ENCODE results near the gene KDM5B. TPM values are rescaled to one million over a fixed set of nuclear protein-coding genes. Genes with fewer than 3 reads are reported as not detected.

KDM5B gene
- total and polyA plus RNA-seq, 8 donors = 7.3 to 47.0 (median 22.9) TPM

- ATAC-seq (no peak), DNase-seq (no peak), FAIRE-seq (no peak)
- H3K4me3 ChIP-seq = no peak overlapping the region
- no peaks in the 10 kb centered on the region for H3K27me3 ChIP-seq
- no peak for TF ChIP-seq CTCF (IDR thresholded peaks at IDR 0.05)
- H3K4me1 ChIP-seq = no peaks in the 10 kb centered on the region
- 73 to 78% methylated on average over 3 of the region's 3 CpGs for WGBS, 2 donors
- no peaks in the 10 kb centered on the region for H3K9me3 ChIP-seq
- H3K27ac ChIP-seq = no peak overlapping the region
- no peaks in the 10 kb centered on the region for H3K36me3 ChIP-seq
- intact Hi-C loops (cut with DNase I) = no loop called here
Observed at GRCh38 chr1:202687798-202688197, 120.4 kb downstream of the KDM5B start.

GRCh38 chr1:202687370-202687769, 120.9 kb downstream of the KDM5B start:
- no peaks in the 10 kb centered on the region for H3K36me3 ChIP-seq
- peak in 1 of 4 donors; percentile 16 for ATAC-seq
- intact Hi-C loops (cut with DNase I) = no loop called here
- no peak for DNase-seq
- H3K27me3 ChIP-seq = no peaks in the 10 kb centered on the region
- TF ChIP-seq CTCF (IDR thresholded peaks at IDR 0.05) = no peak
- no peak for FAIRE-seq
- H3K9me3 ChIP-seq = no peaks in the 10 kb centered on the region
- WGBS, 2 donors = 53 to 61% methylated on average over 11 of the region's 11 CpGs
- no peak overlapping the region for H3K27ac ChIP-seq
- H3K4me3 ChIP-seq = no peak overlapping the region
- no peaks in the 10 kb centered on the region for H3K4me1 ChIP-seq

GRCh38 chr1:202685641-202686040, 122.6 kb downstream of the KDM5B start:
- DNase-seq = no peak
- Histone ChIP-seq H3K9me3 (no peaks in the 10 kb centered on the region), H3K4me1 (no peaks in the 10 kb centered on the region), H3K36me3 (no peaks in the 10 kb centered on the region), H3K4me3 (no peak overlapping the region), H3K27ac (no peak overlapping the region), H3K27me3 (no peaks in the 10 kb centered on the region)
- WGBS, 2 donors = 71 to 76% methylated on average over 6 of the region's 6 CpGs
- TF ChIP-seq CTCF (IDR thresholded peaks at IDR 0.05) = no peak
- intact Hi-C loops (cut with DNase I) = no loop called here
- FAIRE-seq = no peak
- no peak for ATAC-seq

DNA sequence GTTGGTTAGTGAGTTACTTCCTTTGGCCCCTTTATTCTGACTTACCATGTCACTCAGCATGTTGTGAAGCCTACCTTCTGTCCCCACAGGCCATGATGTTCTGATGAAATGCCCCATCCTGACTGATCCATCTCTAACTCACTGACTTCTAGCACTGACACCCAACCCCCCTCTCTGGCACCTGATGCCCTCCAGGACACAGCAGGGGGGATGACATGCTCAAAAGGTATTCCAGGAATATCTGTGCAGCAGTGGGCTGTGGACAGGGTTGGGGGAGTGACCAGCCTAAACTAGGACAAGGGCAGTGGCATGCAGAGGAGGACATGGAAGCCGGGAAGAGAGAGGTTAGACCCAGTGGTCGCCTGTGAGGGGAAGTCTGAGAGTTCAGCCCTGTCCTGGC, 123.5 kb downstream of the KDM5B start:
- no peak for ATAC-seq
- Histone ChIP-seq H3K9me3 (no peaks in the 10 kb centered on the region), H3K4me1 (no peaks in the 10 kb centered on the region), H3K27me3 (no peaks in the 10 kb centered on the region), H3K27ac (no peak overlapping the region), H3K36me3 (no peaks in the 10 kb centered on the region), H3K4me3 (no peak overlapping the region)
- no peak for TF ChIP-seq CTCF (IDR thresholded peaks at IDR 0.05)
- no peak for DNase-seq
- 16 to 21% methylated on average over 2 of the region's 2 CpGs for WGBS, 2 donors
- no peak for FAIRE-seq
- intact Hi-C loops (cut with DNase I) = no loop called here

DNA sequence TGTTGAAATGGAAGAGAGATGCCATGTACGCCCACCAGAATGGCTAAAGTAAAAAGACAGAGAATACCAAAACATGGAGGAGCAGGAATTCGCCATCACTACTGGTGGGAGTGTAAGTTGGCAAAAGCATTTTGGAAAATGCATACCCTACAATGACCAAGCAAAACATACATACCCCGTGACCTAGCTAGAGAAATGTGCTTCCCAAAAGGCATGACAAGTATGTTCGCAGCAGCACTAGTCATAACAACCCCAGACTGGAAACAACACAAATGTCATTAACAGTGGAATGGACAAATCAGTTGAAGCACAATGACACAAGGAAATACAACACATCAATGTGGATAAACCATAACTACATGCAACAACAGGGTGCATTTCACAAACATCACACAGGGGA, 125.2 kb downstream of the KDM5B start:
- Histone ChIP-seq H3K4me1 (no peaks in the 10 kb centered on the region), H3K4me3 (no peak overlapping the region), H3K27ac (no peak overlapping the region), H3K27me3 (no peaks in the 10 kb centered on the region), H3K36me3 (no peaks in the 10 kb centered on the region), H3K9me3 (no peaks in the 10 kb centered on the region)
- FAIRE-seq = no peak
- no peak for ATAC-seq
- no peak for TF ChIP-seq CTCF (IDR thresholded peaks at IDR 0.05)
- 85 to 86% methylated on average over 4 of the region's 4 CpGs for WGBS, 2 donors
- intact Hi-C loops (cut with DNase I) = no loop called here
- no peak for DNase-seq

Measured in pancreas (tissue), 10 donors.